IMR-90 (cell line): ENCODE results near the gene ASAP2. TPM values are rescaled to one million over a fixed set of nuclear protein-coding genes. Genes with fewer than 3 reads are reported as not detected.

Source experiments
- ATAC-seq: fragments of 200-7000 bp; cut with Tn5 transposase; 2 replicates; pipeline ENCODE4 v1.9.1; 2020; ENCODE audit warnings: low read depth, mild to moderate bottlenecking, moderate library complexity
- BruUV-seq: library from RNA; stranded (reverse); fragments of 400-500 nt; replicated peaks from 2 replicates; lab custom pipeline; 2021; lab: Mats Ljungman, UMichigan
- CTCF ChIA-PET: fragments of 300-600 bp; formaldehyde crosslinking; extraction: SDS; loops from one replicate; lab custom pipeline; 2021; ENCODE audit warnings: antibody characterized with exemption; lab: Yijun Ruan, JAX
- POLR2A ChIA-PET: fragments of 300-600 bp; sonication (Branson Sonifier 250); formaldehyde crosslinking; loops from one replicate; lab custom pipeline; 2022; ENCODE audit warnings: antibody characterized with exemption; ENCODE audit not compliant: unreplicated experiment; lab: Charles Lee
- DNase-seq: peaks from one replicate; pipeline ENCODE4 v3.0.0; 2013
- H2AFZ ChIP-seq: replicated peaks from 2 replicates; pipeline ENCODE3; 2013; ENCODE audit warnings: low read length, mild to moderate bottlenecking; ENCODE audit not compliant: poor library complexity
- H2AK5ac ChIP-seq: 2 replicates; pipeline ENCODE4 v1.6.1; 2013; ENCODE audit warnings: low read depth, low read length, inconsistent platforms
- H2AK9ac ChIP-seq: replicated peaks from 2 replicates; pipeline ENCODE3; 2013; ENCODE audit warnings: mild to moderate bottlenecking, low read depth, low read length, moderate library complexity; ENCODE audit not compliant: poor library complexity
- H2BK120ac ChIP-seq: 2 replicates; pipeline ENCODE4 v1.6.1; 2013; ENCODE audit warnings: low read depth, low read length, inconsistent platforms
- H2BK15ac ChIP-seq: 3 replicates; pipeline ENCODE4 v1.6.1; 2013; ENCODE audit warnings: low read depth, low read length, inconsistent platforms
- H2BK20ac ChIP-seq: 2 replicates; pipeline ENCODE4 v1.6.1; 2013; ENCODE audit warnings: low read depth, mild to moderate bottlenecking, inconsistent platforms, low read length, moderate library complexity
- H2BK5ac ChIP-seq: 2 replicates; pipeline ENCODE4 v1.6.1; 2013; ENCODE audit warnings: mild to moderate bottlenecking, low read depth, low read length, inconsistent platforms; ENCODE audit not compliant: poor library complexity, severe bottlenecking
- H3K14ac ChIP-seq: replicated peaks from 2 replicates; pipeline ENCODE4 v1.6.1; 2013; ENCODE audit warnings: low read depth, low read length, inconsistent platforms
- H3K18ac ChIP-seq: 2 replicates; pipeline ENCODE4 v1.6.1; 2013; ENCODE audit warnings: low read depth, low read length, control low read depth
- H3K23ac ChIP-seq: 2 replicates; pipeline ENCODE4 v1.6.1; 2013; ENCODE audit warnings: low read depth, low read length, inconsistent platforms
- H3K27ac ChIP-seq: 2 replicates; pipeline ENCODE4 v1.5.1; 2013; ENCODE audit warnings: mild to moderate bottlenecking, control low read depth, low read length; ENCODE audit not compliant: insufficient read depth
- H3K27me3 ChIP-seq: 2 replicates; pipeline ENCODE4 v1.6.1; 2013; ENCODE audit warnings: low read length; ENCODE audit not compliant: control insufficient read depth, insufficient read depth
- H3K36me3 ChIP-seq: 2 replicates; pipeline ENCODE4 v1.6.1; 2013; ENCODE audit warnings: low read length, mixed read lengths; ENCODE audit not compliant: control insufficient read depth, insufficient read depth
- H3K4ac ChIP-seq: 2 replicates; pipeline ENCODE4 v1.6.1; 2013; ENCODE audit warnings: low read depth, low read length, inconsistent platforms
- H3K4me1 ChIP-seq: 2 replicates; pipeline ENCODE4 v1.6.1; 2013; ENCODE audit warnings: low read length, mixed read lengths; ENCODE audit not compliant: control insufficient read depth, insufficient read depth
- H3K4me2 ChIP-seq: 2 replicates; pipeline ENCODE4 v1.6.1; 2013; ENCODE audit warnings: low read depth, mild to moderate bottlenecking, control low read depth, low read length, moderate library complexity
- H3K4me3 ChIP-seq: 2 replicates; pipeline ENCODE4 v1.5.1; 2013; ENCODE audit warnings: low read depth, mild to moderate bottlenecking, control low read depth, low read length, moderate library complexity; ENCODE audit not compliant: insufficient read depth
- H3K56ac ChIP-seq: 2 replicates; pipeline ENCODE4 v1.6.1; 2013; ENCODE audit warnings: low read length, inconsistent platforms; ENCODE audit not compliant: insufficient read depth; ENCODE audit errors: extremely low read depth
- H3K79me1 ChIP-seq, 2 experiments: 2 replicates each; pipeline ENCODE4 v1.6.1; 2013; ENCODE audit warnings: low read length in 2 of 2, inconsistent platforms in 1 of 2, low read depth in 1 of 2
- H3K9ac ChIP-seq: 2 replicates; pipeline ENCODE4 v1.6.1; 2013; ENCODE audit warnings: low read depth, low read length, control low read depth
- H3K9me1 ChIP-seq: 2 replicates; pipeline ENCODE4 v1.6.1; 2013; ENCODE audit warnings: low read length, inconsistent platforms; ENCODE audit not compliant: insufficient read depth
- H3K9me3 ChIP-seq: 2 replicates; pipeline ENCODE4 v1.6.1; 2013; ENCODE audit warnings: low read length; ENCODE audit not compliant: control insufficient read depth, insufficient read depth
- H4K20me1 ChIP-seq: 2 replicates; pipeline ENCODE4 v1.6.1; 2013; ENCODE audit warnings: low read length, inconsistent platforms; ENCODE audit not compliant: insufficient read depth
- H4K5ac ChIP-seq: 2 replicates; pipeline ENCODE4 v1.6.1; 2013; ENCODE audit warnings: mild to moderate bottlenecking, low read depth, low read length, control low read depth
- H4K8ac ChIP-seq, 2 experiments: 2 replicates each; pipeline ENCODE4 v1.6.1; 2013; ENCODE audit warnings: low read depth in 2 of 2, low read length in 2 of 2, control low read depth in 1 of 2, inconsistent platforms in 1 of 2
- H4K91ac ChIP-seq: 2 replicates; pipeline ENCODE4 v1.6.1; 2013; ENCODE audit warnings: low read depth, low read length, inconsistent platforms; ENCODE audit not compliant: insufficient read depth
- CEBPB ChIP-seq: IDR thresholded peaks from 2 replicates; pipeline ENCODE4 v1.6.1; 2012; ENCODE audit warnings: low read depth, low read length, improper control_type of control experiment
- MAFK ChIP-seq: IDR thresholded peaks from 2 replicates; pipeline ENCODE4 v1.6.1; 2012; ENCODE audit warnings: low read depth, low read length, improper control_type of control experiment
- RFX5 ChIP-seq: IDR thresholded peaks from 2 replicates; pipeline ENCODE4 v1.8.0; 2012; ENCODE audit warnings: low read depth, mild to moderate bottlenecking, low read length, moderate library complexity
- WGBS, 2 experiments: methylation state at CpG; one replicate each; pipeline versions ENCODE4 v1.1.5 to v1.1.7; 2013; ENCODE audit warnings: missing lambda C conversion rate in 2 of 2; ENCODE audit not compliant: insufficient read length in 1 of 2; ENCODE audit errors: extremely low coverage in 2 of 2; 5-methylcytosine and 5-hydroxymethylcytosine counted together
- dilution Hi-C: fragments of 300-500 bp; cut with HindIII; formaldehyde crosslinking; loops from one replicate; pipeline ENCODE4 v1.14.3; 2018; ENCODE audit warnings: low sequenced_read_pairs; ENCODE audit not compliant: unreplicated experiment
- in situ Hi-C: fragments of 300-500 bp; cut with MboI; formaldehyde crosslinking; loops from 3 replicates; pipeline ENCODE4 v1.14.3; 2019; ENCODE audit warnings: low sequenced_read_pairs, inconsistent platforms, mixed read lengths
- intact Hi-C: fragments of 100-400 bp; cut with micrococcal nuclease; formaldehyde crosslinking; loops from 2 replicates; pipeline ENCODE4 v1.10.0; 2022
- polyA plus RNA-seq, 3 experiments: library from polyadenylated mRNA; depleted of rRNA; stranded (reverse); fragments of >200 nt; gene quantifications; 2 replicates each; pipeline ENCODE4 v1.2.3, GENCODE V29; 2012; ENCODE audit warnings: low replicate concordance in 1 of 3
- total RNA-seq: library from RNA; depleted of rRNA; stranded (reverse); fragments of >200 nt; gene quantifications from 2 replicates; pipeline ENCODE4 v1.2.3, GENCODE V29; 2012

The ASAP2 gene
- total and polyA plus RNA-seq, 2 of the 4 experiments (the other 2 are of a cell fraction) = 19.7 to 28.1 TPM

GRCh38 chr2:9406529-9407362 lies 200.1 kb downstream of the ASAP2 start:
- Histone ChIP-seq H3K9me1 (peaks cover 31% of the 10 kb centered on the region), H2AFZ (peak overlapping the region; percentile 9), H4K91ac (peak overlapping the region; percentile 20; the same call in 1 of the 2 replicates), H3K56ac (no peak overlapping the region), H2BK120ac (peak overlapping the region; percentile 24; the same call in 1 of the 2 replicates), H3K23ac (peak overlapping the region; percentile 32; the same call in 1 of the 2 replicates), H3K9ac (peak overlapping the region; percentile 7), H3K79me1 (peaks cover 11 to 46% of the 10 kb centered on the region in 2 experiments), H3K27ac (peak overlapping the region; percentile 95), H2BK15ac (no peak overlapping the region), H3K4ac (peak overlapping the region; percentile 66), H2BK5ac (peak overlapping the region; percentile 81), H3K4me3 (no peak overlapping the region), H2AK5ac (peak overlapping the region; percentile 47; the same call in 1 of the 2 replicates), H4K5ac (peak overlapping the region; percentile 27), H3K4me1 (peaks cover 32% of the 10 kb centered on the region), H3K4me2 (peak overlapping the region; percentile 67), H4K20me1 (peaks cover 25% of the 10 kb centered on the region), H2AK9ac (peak overlapping the region; percentile 59), H3K36me3 (peaks cover 24% of the 10 kb centered on the region), H3K18ac (peak overlapping the region; percentile 76), H3K14ac (peak overlapping the region; percentile 38; the same call in 1 of the 2 replicates), H2BK20ac (no peak overlapping the region; the same call in 1 of the 2 replicates), H3K27me3 (no peaks in the 10 kb centered on the region), H3K9me3 (no peaks in the 10 kb centered on the region), H4K8ac (peak overlapping the region in 1 of 2 experiments; percentile 55; a peak in 2 of 4 replicates)
- ATAC-seq (peak; percentile 44), DNase-seq (peak; percentile 70)
- CTCF ChIA-PET = no interaction called here
- in situ Hi-C loops (no loop called here), dilution Hi-C loops (no loop called here), intact Hi-C loops (no loop called here)
- POLR2A ChIA-PET = interaction anchor here (0.5 kb wide), 1 partner anchor 262 kb away, joined by 3 read pairs; no protein-coding TSS in a partner anchor
- TF ChIP-seq RFX5 (no peak), MAFK (peak; percentile 40; the same call in 1 of the 2 replicates), CEBPB (peak; percentile 60)
- 14% methylated on average over 5 of the region's 13 CpGs; no CpG with 5 or more reads in 1 of the 2 experiments for WGBS, 2 experiments
- BruUV-seq = no TSS peak
